Activated effector memory CD4-positive, alpha-beta T cell treated with Interleukin-2 at 50 U/mL for 16 hours (primary cell): ENCODE measurements around the gene STX11.
A peak's percentile ranks its signal among the peaks of the same experiment; 100 is the strongest.
"Not testable (repeated sequence)": the region's sequence is repeated elsewhere in the genome, so short reads cannot be mapped to it uniquely, and the experiment has no call there.

Experiments used
- DNase-seq: peaks from one replicate; pipeline ENCODE4 v3.0.0-alpha.2; 2020

The STX11 gene

GRCh38 chr6:144178323-144178722, 28.0 kb downstream of the STX11 start:
- no peak for DNase-seq

GRCh38 chr6:144179237-144179636, 28.9 kb downstream of the STX11 start:
- no peak for DNase-seq

GRCh38 chr6:144179828-144180227, 29.5 kb downstream of the STX11 start:
- no peak for DNase-seq

GRCh38 chr6:144180354-144180753, 30.0 kb downstream of the STX11 start:
- not testable (repeated sequence) for DNase-seq

GRCh38 chr6:144181639-144182038, 31.3 kb downstream of the STX11 start:
- no peak for DNase-seq

- not testable (repeated sequence) for DNase-seq
Observed at GRCh38 chr6:144184186-144184585, 33.9 kb downstream of the STX11 start.

GRCh38 chr6:144185133-144185836, 35.0 kb downstream of the STX11 start:
- DNase-seq = no peak

GRCh38 chr6:144186817-144187625, 36.7 kb downstream of the STX11 start:
- no peak for DNase-seq

GRCh38 chr6:144189351-144189750, 39.0 kb downstream of the STX11 start:
- no peak for DNase-seq

- DNase-seq = no peak
Observed at GRCh38 chr6:144190080-144190479, 39.8 kb downstream of the STX11 start.

GRCh38 chr6:144190593-144190992, 40.3 kb downstream of the STX11 start:
- DNase-seq = no peak

- DNase-seq = no peak
Observed at GRCh38 chr6:144193181-144193580, 42.9 kb downstream of the STX11 start.

- no peak for DNase-seq
Observed at GRCh38 chr6:144194293-144194810, 44.0 kb downstream of the STX11 start.

- DNase-seq = no peak
Observed at GRCh38 chr6:144195671-144196270, 45.5 kb downstream of the STX11 start.

GRCh38 chr6:144197919-144198318, 47.6 kb downstream of the STX11 start:
- DNase-seq = no peak

- no peak for DNase-seq
Observed at GRCh38 chr6:144202879-144203468, 52.7 kb downstream of the STX11 start.

GRCh38 chr6:144211160-144211559, 60.8 kb downstream of the STX11 start:
- DNase-seq = no peak

GRCh38 chr6:144213315-144213714, 63.0 kb downstream of the STX11 start:
- DNase-seq = no peak

GRCh38 chr6:144214029-144214428, 63.7 kb downstream of the STX11 start:
- DNase-seq = no peak

- no peak for DNase-seq
Observed at GRCh38 chr6:144214622-144215401, 64.5 kb downstream of the STX11 start.

- peak; percentile 8 for DNase-seq
Observed at GRCh38 chr6:144215402-144215931, 65.2 kb downstream of the STX11 start.
